GM21423 (cell line): ENCODE data around the gene ULK2.

ENCODE experiments used
- ATAC-seq: cut with Tn5 transposase; IDR thresholded peaks from one replicate; pipeline ENCODE4 v1.9.1; 2021; ENCODE audit warnings: mild to moderate bottlenecking, moderate library complexity; ENCODE audit not compliant: unreplicated experiment

The ULK2 gene

DNA sequence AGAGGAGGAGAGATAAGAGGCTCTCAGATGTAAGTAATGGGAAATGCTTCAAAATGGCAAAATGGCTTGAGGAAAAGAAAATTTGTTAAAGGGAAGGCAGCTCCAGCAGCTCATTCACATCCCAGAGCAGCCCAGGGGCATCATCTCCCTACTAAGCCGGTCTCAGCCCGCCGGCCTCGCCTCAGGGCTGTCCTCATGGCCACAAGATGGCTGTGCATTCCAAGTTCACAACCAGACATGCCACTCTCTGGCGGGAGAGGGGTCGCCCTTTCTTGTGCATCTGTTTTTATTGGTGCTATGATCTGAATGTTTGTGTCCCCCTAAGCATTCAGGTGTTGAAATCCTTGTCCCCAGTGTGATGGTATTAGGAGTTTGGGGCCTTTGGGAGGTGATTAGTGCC, 137.8 kb downstream of the ULK2 start:
- no peak for ATAC-seq

DNA sequence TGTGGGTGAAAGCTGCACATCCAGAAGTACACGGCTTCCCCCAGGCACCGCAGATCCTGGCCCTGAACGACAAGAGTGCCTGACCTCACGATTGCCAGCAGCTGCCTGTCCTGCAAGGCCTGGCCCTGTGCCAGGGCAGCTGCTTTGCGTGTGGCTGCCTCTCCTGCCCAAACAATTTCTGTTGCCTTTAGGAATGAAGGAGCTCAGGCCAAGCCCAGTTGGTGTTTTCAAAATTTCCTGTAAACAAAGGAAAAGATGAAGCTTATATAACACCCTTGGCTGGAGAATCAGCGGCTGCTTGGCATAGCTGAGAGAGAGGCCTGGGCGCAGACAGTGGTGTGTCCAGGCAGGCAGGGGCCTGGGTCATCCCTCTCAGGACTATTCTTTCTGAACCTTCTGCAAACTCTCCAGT, 139.6 kb downstream of the ULK2 start:
- no peak for ATAC-seq

DNA sequence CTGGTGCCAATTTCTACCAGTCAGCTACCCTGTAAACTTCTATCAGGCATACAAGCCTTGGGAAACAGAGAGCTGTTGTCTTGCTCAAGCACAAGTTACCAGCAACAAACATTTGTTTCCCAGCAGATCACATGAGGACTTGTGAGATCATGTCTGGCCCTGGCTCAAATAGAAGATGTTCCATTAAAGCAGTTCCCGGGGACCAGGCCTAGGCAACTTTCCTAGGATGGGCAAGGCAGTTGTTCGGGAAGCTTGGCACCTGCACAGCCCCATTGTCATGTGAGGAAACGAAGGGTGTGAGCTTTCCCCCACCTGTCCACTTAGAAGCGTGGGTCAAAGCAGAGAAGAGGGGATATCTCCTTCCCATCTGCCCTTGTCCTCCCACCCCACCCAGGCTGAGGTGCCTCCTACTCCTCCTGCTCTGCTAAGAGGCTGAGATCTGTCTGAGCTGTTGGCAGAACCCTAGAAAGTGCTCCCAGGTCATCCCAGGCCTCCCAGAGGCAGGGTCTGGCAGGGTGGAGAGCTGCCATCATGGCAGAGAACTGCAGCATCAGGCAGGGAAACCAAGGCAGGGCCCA, 140.1 kb downstream of the ULK2 start:
- ATAC-seq, result no peak

DNA sequence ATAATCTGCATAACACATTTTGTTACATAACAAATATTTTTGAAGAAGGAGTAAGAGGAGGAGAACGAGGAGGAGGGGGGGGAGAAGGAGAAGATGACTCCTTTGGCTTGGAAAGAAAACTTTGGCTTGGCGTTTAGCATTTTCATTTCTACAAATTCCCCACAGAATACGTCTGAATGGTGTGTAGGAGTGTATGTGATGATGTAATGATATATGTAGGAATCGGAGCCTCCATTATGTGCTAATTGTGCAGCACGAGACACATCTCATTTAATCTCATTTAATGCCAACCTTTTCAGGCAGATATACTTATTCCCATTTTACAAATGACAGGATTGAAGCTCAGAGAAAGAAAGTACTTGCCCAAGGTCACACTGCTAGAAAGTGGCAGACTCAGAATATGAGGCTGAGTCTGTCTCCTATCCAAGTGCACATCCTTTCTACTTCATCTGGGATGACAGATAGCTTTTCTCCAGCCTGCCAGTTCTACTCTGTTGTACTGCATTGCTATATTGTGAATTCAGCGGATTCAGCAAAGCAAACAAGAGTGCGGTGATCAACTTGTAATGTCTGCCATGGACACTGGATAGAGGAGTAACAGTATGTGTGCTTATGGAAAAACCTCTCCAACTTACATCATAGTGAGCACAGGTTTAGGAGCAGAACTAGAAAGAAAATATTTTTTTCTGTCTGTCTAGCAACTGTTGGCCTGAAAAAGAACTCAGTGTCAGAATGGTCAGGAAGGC, 140.9 kb downstream of the ULK2 start:
- no peak for ATAC-seq

DNA sequence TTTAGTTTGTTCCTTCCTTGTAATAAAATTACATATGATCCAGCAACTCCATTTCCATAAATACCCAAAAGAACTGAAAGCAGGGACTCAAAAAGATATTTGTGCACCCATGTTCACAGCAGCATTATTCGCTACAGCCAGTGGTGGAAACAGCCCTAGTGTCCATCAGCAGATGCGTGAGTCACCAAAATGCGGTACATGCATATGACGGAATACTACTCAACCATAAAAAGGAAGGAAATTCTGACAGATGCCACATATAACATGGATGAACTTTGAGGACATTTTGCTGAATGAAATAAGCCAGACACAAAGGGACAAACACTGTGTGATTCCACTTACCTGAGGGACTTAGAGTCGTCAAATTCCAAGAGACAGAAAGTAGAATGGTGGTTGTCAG, 142.2 kb downstream of the ULK2 start:
- no peak for ATAC-seq

DNA sequence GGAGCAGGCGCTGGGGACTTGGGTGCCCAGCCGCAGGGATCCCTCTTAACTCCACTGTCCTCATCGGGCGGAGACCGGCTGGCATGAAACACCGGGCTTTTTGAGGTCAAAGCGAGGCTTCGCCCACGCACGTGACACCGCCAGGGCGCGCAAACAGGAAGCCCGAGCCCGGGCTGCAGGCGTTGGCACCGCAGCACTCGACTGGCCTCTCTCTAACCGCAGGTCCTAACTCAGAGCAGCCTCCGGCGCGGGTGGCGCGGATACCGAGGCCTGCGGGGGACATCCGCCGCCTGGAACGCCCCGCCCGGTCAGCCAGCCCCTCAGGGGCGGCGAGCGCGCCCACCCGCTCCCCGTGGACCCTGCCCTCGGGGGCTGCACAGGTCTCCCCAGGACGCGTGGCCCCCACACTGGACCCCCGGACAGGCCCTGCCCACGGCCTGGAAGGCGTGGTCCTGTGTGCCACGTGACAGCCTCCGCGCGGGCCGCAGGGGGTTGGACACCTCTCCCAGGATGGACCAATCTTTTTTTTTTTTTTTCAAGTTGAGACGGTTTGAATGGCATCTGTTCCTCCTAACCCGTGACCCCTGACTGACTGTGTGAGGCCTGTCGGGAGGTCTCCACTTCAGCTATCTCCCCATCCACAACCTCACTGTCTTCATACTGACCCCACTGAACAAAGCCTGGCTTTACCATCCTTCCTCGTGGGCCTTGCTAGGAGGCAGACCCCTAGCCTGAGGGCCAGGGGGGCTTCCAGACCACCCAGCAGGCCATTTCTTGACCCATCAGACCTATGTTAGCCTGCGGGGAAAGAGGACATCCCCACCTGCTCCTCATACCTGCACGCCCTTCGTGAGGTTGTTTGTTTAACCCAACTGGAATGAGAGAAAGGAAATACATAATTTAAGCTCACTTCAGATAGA, 143.0 kb downstream of the ULK2 start:
- ATAC-seq, result no peak

DNA sequence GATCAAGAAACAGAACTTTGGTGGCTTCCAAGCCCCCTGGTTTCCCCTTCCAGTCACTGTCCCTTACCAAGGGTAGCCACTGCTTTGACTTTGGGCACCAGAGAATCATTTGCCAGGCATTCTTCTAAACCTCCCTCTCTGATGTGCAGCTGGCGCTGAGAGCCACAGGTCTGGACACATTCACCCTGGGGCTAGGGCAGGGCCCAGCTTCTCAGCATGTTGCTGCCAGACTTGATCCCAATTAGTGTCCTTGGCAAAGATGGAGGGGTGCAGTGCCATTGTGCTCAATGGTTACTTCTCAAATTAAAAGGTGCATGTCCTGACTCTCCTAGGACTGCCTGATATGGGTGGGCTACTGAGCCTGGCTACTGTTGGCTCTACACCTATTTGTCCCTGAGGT, 143.8 kb downstream of the ULK2 start:
- no peak for ATAC-seq
